ENCODE results near the gene SMIM26. TPM values are rescaled to one million over a fixed set of nuclear protein-coding genes. Genes with fewer than 3 reads are reported as not detected.

The SMIM26 gene
- total and polyA plus RNA-seq, 2 of the 13 experiments (the other 11 are each of a cell fraction or from before 2014, with no cell fraction given) = 214 to 249 TPM

DNA sequence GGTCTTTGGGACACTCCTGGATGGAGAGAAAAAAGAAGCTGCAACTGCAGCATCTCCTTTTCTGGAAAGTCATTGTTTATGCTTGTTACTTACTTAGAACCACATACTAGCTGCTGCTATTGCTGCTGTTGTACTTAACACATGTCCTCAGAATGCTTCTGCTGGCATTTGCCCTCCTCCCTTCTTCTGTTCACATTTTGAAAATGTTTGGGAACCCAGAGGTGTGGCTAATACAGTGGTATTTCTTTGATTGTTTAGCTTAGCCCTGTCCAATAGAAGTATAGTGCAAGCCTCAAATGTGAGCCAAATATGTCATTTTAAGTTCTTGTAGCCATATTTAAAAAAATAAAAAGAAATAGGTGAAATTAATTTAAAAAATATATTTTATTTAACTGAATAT lies 29.0 kb downstream of the SMIM26 start:
- no TSS peak for BruUV-seq (replicated peaks)
- intact Hi-C loops (cut with micrococcal nuclease; ENCODE audit: unreplicated experiment) = no loop called here
- H3K36me3 ChIP-seq (replicated peaks in 1 of 2; ENCODE audit: control insufficient read depth in 1 of 2, insufficient read depth in 2 of 2, low read length in 2 of 2) = peaks cover 5 to 39% of the 10 kb centered on the region in 2 experiments; a peak in 3 of 5 replicates
- H3K4me2 ChIP-seq (ENCODE audit: low read depth, low read length) = no peak overlapping the region
- no peaks in the 10 kb centered on the region for H3K9me3 ChIP-seq (ENCODE audit: low read length)
- H3K79me2 ChIP-seq (ENCODE audit: insufficient read depth, low read length) = peaks cover 4% of the 10 kb centered on the region
- ChIA-PET POLR2A (interaction anchor here (1.3 kb wide), 1 partner anchor 11 kb away, joined by 5 read pairs; no protein-coding TSS in a partner anchor), CTCF (ENCODE audit: low intra/inter-chr PET ratio, low total read pairs) (no interaction called here)
- no peak overlapping the region for H2AFZ ChIP-seq (ENCODE audit: low read length)
- in situ Hi-C loops (cut with HindIII; ENCODE audit: extremely low pct_ligation_motif_present, low pct_unique_long_range_greater_than_20kb) = no loop called here
- no peaks in the 10 kb centered on the region for H3K4me1 ChIP-seq (ENCODE audit: insufficient read depth, low read length)
- H3K4me3 ChIP-seq (replicated peaks in 1 of 3; ENCODE audit: insufficient read depth in 1 of 3, low read depth in 2 of 3, low read length in 3 of 3) = no peak overlapping the region
- no peak overlapping the region for H3K27ac ChIP-seq (ENCODE audit: extremely low read length, insufficient read depth, low read length)
- no peak for DNase-seq (ENCODE audit: low spot score)
- TF ChIP-seq ZNF780A (CRISPR knock-in tag; IDR thresholded peaks at IDR 0.05) (no peak), HINFP (CRISPR knock-in tag; IDR thresholded peaks at IDR 0.05; ENCODE audit: low read depth) (no peak), ZNF343 (CRISPR knock-in tag; IDR thresholded peaks at IDR 0.05) (no peak), ZNF12 (CRISPR knock-in tag; IDR thresholded peaks at IDR 0.05) (no peak), RARA (CRISPR knock-in tag; IDR thresholded peaks at IDR 0.05) (no peak), KIAA2018 (CRISPR knock-in tag; IDR thresholded peaks at IDR 0.05; ENCODE audit: borderline replicate concordance) (no peak), YEATS4 (CRISPR knock-in tag; IDR thresholded peaks at IDR 0.05; ENCODE audit: borderline replicate concordance) (no peak), RFX1 (IDR thresholded peaks at IDR 0.05) (no peak)
- no peaks in the 10 kb centered on the region for H3K27me3 ChIP-seq (ENCODE audit: control insufficient read depth in 1 of 2, insufficient read depth in 2 of 2, low read length in 2 of 2)
- no peak overlapping the region for H3K9ac ChIP-seq (ENCODE audit: insufficient read depth, low read depth, low read length)
- no peak for ATAC-seq
- no peak for FAIRE-seq
- H4K20me1 ChIP-seq (ENCODE audit: insufficient read depth, low read length) = no peaks in the 10 kb centered on the region

Measured in HepG2 (cell line).